ENCODE data around the gene ZDHHC11B. TPM values are rescaled to one million over a fixed set of nuclear protein-coding genes. Genes with fewer than 3 reads are reported as not detected.

ZDHHC11B gene
- total RNA-seq, 4 donors from 2014 or later: 4.6 to 52.0 (median 28.6) TPM

- H3K36me3 ChIP-seq: peaks cover 0 to 34% (median 0%) of the 10 kb centered on the region in 3 donors
- TF ChIP-seq CTCF (IDR thresholded peaks at IDR 0.05): peak in 1 of 6 experiments; percentile 3
- TF ChIP-seq POLR2A (IDR thresholded peaks at IDR 0.05): no peak
- H3K4me3 ChIP-seq: no peak overlapping the region
Measured at GRCh38 chr5:664343-664993, 120.1 kb downstream of the ZDHHC11B start.

GRCh38 chr5:663436-664342, 120.8 kb downstream of the ZDHHC11B start:
- Histone ChIP-seq H3K4me3 (no peak overlapping the region), H3K9me3 (peaks cover 0 to under 1% (median 0%) of the 10 kb centered on the region in 4 donors), H3K27me3 (no peaks in the 10 kb centered on the region), H3K4me1 (peaks cover 0 to 6% (median 0%) of the 10 kb centered on the region in 4 donors), H3K36me3 (peaks cover 0 to 34% (median 0%) of the 10 kb centered on the region in 3 donors), H3K27ac (peak overlapping the region in 2 of 4 donors; percentile 10 to 49)
- peak in 2 of 3 donors; percentile 76 to 88 for DNase-seq
- TF ChIP-seq CTCF (IDR thresholded peaks at IDR 0.05) (peak in 3 of 6 experiments; percentile 41 to 59 (median 47)), POLR2A (IDR thresholded peaks at IDR 0.05) (no peak)

More at GRCh38 chr5:664343-664993, 120.1 kb downstream of the ZDHHC11B start:
- Histone ChIP-seq H3K4me1 (peaks cover 0 to 6% (median 0%) of the 10 kb centered on the region in 4 donors), H3K27me3 (no peaks in the 10 kb centered on the region), H3K27ac (peak overlapping the region in 2 of 4 donors; percentile 10 to 49), H3K9me3 (peaks cover 0 to 5% (median 0%) of the 10 kb centered on the region in 4 donors)
- no peak for DNase-seq

GRCh38 chr5:662751-663435, 121.6 kb downstream of the ZDHHC11B start:
- H3K36me3 ChIP-seq: peaks cover 0 to 36% (median 0%) of the 10 kb centered on the region in 3 donors
- no peak overlapping the region for H3K4me3 ChIP-seq
- TF ChIP-seq CTCF (IDR thresholded peaks at IDR 0.05) (no peak), POLR2A (IDR thresholded peaks at IDR 0.05) (no peak)
- no peaks in the 10 kb centered on the region for H3K9me3 ChIP-seq
- no peaks in the 10 kb centered on the region for H3K27me3 ChIP-seq
- H3K27ac ChIP-seq: no peak overlapping the region
- peaks cover 0 to 6% (median 0%) of the 10 kb centered on the region in 4 donors for H3K4me1 ChIP-seq
- no peak for DNase-seq

- no peaks in the 10 kb centered on the region for H3K9me3 ChIP-seq
- no peak overlapping the region for H3K4me3 ChIP-seq
- H3K27ac ChIP-seq: no peak overlapping the region
- H3K27me3 ChIP-seq: no peaks in the 10 kb centered on the region
- no peak for TF ChIP-seq CTCF (IDR thresholded peaks at IDR 0.05)
- no peak for TF ChIP-seq POLR2A (IDR thresholded peaks at IDR 0.05)
- H3K4me1 ChIP-seq: peaks cover 0 to 6% (median 0%) of the 10 kb centered on the region in 4 donors
- DNase-seq: no peak
- peaks cover 0 to 37% (median 0%) of the 10 kb centered on the region in 3 donors for H3K36me3 ChIP-seq
Measured at GRCh38 chr5:661891-662750, 122.4 kb downstream of the ZDHHC11B start.
